Transverse colon (tissue), 4 donors: ENCODE measurements around the gene VTI1A. TPM values are rescaled to one million over a fixed set of nuclear protein-coding genes. Genes with fewer than 3 reads are reported as not detected.

ENCODE experiments used
- DNase-seq: peaks from one replicate; pipeline ENCODE4 v3.0.0-alpha.2; 2019
- H3K27ac ChIP-seq, 4 donors: fragments of 200-600 bp; sonication (generic); 2 replicates each; pipeline ENCODE4 v1.5.1; 2016 to 2018; ENCODE audit warnings: inconsistent platforms in 4 of 4
- H3K27me3 ChIP-seq: fragments of 200-600 bp; sonication (generic); 2 replicates; pipeline ENCODE4 v1.5.1; 2017; ENCODE audit warnings: inconsistent platforms
- H3K36me3 ChIP-seq, 4 donors: fragments of 200-600 bp; sonication (generic); 2 replicates each; pipeline ENCODE4 v1.5.1; 2017 to 2019; ENCODE audit warnings: inconsistent platforms in 4 of 4
- H3K4me1 ChIP-seq, 4 donors: fragments of 200-600 bp; sonication (generic); 2 replicates each; pipeline ENCODE4 v1.5.1; 2017 to 2020; ENCODE audit warnings: inconsistent platforms in 4 of 4
- H3K4me3 ChIP-seq, 4 donors: fragments of 200-600 bp; sonication (generic); 1 replicate in 1 of 4; 2 replicates in 3 of 4; pipeline versions ENCODE4 v1.5.1 to v1.6.1; 2017 to 2019; ENCODE audit warnings: inconsistent platforms in 4 of 4
- H3K9me3 ChIP-seq, 2 donors: fragments of 200-600 bp; sonication (generic); 2 replicates each; pipeline ENCODE4 v1.5.1; 2017 to 2019; ENCODE audit warnings: inconsistent platforms in 2 of 2
- EP300 ChIP-seq: sonication (generic); formaldehyde crosslinking; IDR thresholded peaks from one replicate; pipeline ENCODE4 v1.6.1; 2017; ENCODE audit warnings: antibody characterized with exemption, low read depth
- POLR2A ChIP-seq: fragments of 450-650 bp; IDR thresholded peaks from one replicate; pipeline ENCODE4 v1.6.1; 2016; ENCODE audit warnings: antibody characterized with exemption, mild to moderate bottlenecking, moderate library complexity
- POLR2AphosphoS5 ChIP-seq, 3 donors: sonication (generic); formaldehyde crosslinking; IDR thresholded peaks; one replicate each; pipeline ENCODE4 v1.6.1; 2016; ENCODE audit warnings: antibody characterized with exemption in 3 of 3
- WGBS, 2 donors: methylation state at CpG; one replicate each; pipeline ENCODE4 v1.1.5; 2018; ENCODE audit warnings: low coverage in 1 of 2; 5-methylcytosine and 5-hydroxymethylcytosine counted together
- in situ Hi-C, 4 donors: fragments of 200-750 bp; cut with MboI; loops; one replicate each; pipeline versions ENCODE4 v1.15.0 to v1.15.1; 2017; ENCODE audit warnings: low sequenced_read_pairs in 3 of 4, low pct_ligation_motif_present in 1 of 4, low pct_unique_long_range_greater_than_20kb in 1 of 4
- intact Hi-C: fragments of 100-400 bp; cut with DNase I; formaldehyde crosslinking; loops from one replicate; pipeline ENCODE4 v1.15.1; 2023; ENCODE audit warnings: low total_unique reads
- total RNA-seq, 4 donors: library from RNA; depleted of rRNA; stranded (reverse); fragments of >200 nt; gene quantifications; one replicate each; pipeline ENCODE4 v1.1.0, GENCODE V29; 2016
- TF ChIP-seq, protein P1 (sequence below), 5 experiments: fragments of 200-600 bp in 3 of 5; fragments of 450-650 bp in 2 of 5; sonication (generic) in 3 of 5; IDR thresholded peaks; 1 replicate in 2 of 5; 2 replicates in 3 of 5; pipeline ENCODE4 v1.5.1; 2016 to 2017; ENCODE audit warnings: antibody characterized with exemption in 5 of 5, inconsistent platforms in 3 of 5, mild to moderate bottlenecking in 2 of 5, moderate library complexity in 1 of 5

Gene VTI1A
- total RNA-seq, 4 donors from 2014 or later: 65.8 to 211 (median 149) TPM

GRCh38 chr10:112557197-112557596 lies 110.2 kb downstream of the VTI1A start:
- Histone ChIP-seq H3K27ac (no peak overlapping the region), H3K4me3 (no peak overlapping the region), H3K4me1 (peaks cover 0 to 8% (median 3%) of the 10 kb centered on the region in 4 donors), H3K9me3 (no peaks in the 10 kb centered on the region), H3K36me3 (no peaks in the 10 kb centered on the region), H3K27me3 (no peaks in the 10 kb centered on the region)
- 60 to 64% methylated on average over 2 of the region's 2 CpGs for WGBS, 2 donors
- TF ChIP-seq EP300 (no peak), POLR2AphosphoS5 (IDR thresholded peaks at IDR 0.05) (no peak), POLR2A (no peak)
- TF ChIP-seq, protein P1, sequence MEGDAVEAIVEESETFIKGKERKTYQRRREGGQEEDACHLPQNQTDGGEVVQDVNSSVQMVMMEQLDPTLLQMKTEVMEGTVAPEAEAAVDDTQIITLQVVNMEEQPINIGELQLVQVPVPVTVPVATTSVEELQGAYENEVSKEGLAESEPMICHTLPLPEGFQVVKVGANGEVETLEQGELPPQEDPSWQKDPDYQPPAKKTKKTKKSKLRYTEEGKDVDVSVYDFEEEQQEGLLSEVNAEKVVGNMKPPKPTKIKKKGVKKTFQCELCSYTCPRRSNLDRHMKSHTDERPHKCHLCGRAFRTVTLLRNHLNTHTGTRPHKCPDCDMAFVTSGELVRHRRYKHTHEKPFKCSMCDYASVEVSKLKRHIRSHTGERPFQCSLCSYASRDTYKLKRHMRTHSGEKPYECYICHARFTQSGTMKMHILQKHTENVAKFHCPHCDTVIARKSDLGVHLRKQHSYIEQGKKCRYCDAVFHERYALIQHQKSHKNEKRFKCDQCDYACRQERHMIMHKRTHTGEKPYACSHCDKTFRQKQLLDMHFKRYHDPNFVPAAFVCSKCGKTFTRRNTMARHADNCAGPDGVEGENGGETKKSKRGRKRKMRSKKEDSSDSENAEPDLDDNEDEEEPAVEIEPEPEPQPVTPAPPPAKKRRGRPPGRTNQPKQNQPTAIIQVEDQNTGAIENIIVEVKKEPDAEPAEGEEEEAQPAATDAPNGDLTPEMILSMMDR (IDR thresholded peaks at IDR 0.05): no peak
- in situ Hi-C loops (loop anchor here (25.0 kb wide), 2 partner anchors 555 to 830 kb away; no protein-coding TSS in a partner anchor), intact Hi-C loops (no loop called here)
- no peak for DNase-seq

DNA sequence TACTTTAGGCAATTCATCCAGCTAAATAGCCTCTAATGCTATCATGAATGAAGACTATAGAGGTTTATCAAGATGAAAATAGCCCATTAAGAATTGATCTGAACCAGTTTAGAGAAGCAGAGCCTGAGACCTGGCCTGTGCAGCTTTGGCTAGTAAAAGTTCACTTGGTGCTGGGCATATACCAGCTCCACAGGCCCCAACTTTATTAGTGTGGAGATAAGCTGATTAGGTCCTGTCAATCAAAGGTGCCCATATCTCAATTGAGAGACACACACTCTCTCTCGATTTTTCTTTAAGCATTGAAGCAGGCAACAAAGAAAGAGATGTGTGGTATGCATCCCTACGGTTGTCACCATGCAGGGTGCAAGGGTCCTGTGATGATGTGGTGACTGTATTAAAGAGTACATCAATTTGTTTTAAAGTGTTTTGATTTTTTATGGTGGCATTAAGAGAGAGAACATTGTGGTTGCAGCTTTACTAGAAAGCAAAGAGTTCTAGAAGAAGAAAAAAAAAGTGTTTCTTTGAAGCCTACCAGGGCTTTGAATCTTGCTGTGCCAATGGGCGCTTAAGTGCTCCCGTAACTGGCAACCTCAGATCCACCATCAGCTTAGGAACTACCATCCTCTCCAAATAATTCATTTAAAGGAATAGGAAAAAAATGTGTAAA lies 111.6 kb downstream of the VTI1A start:
- WGBS, 2 donors: 85 to 88% methylated on average over 4 of the region's 4 CpGs
- Histone ChIP-seq H3K4me3 (no peak overlapping the region), H3K4me1 (peaks cover 0 to 8% (median 2%) of the 10 kb centered on the region in 4 donors), H3K36me3 (no peaks in the 10 kb centered on the region), H3K27ac (no peak overlapping the region), H3K9me3 (no peaks in the 10 kb centered on the region), H3K27me3 (no peaks in the 10 kb centered on the region)
- TF ChIP-seq, protein P1 (IDR thresholded peaks at IDR 0.05): no peak
- TF ChIP-seq POLR2A: no peak
- TF ChIP-seq EP300: no peak
- no peak for DNase-seq
- in situ Hi-C loops (loop anchor here (25.0 kb wide), 2 partner anchors 554 to 829 kb away; no protein-coding TSS in a partner anchor), intact Hi-C loops (no loop called here)

- in situ Hi-C loops: loop anchor here (25.0 kb wide), 2 partner anchors 553 to 828 kb away; no protein-coding TSS in a partner anchor
- no peaks in the 10 kb centered on the region for H3K36me3 ChIP-seq
- DNase-seq: no peak
- TF ChIP-seq, protein P1 (IDR thresholded peaks at IDR 0.05): no peak
- TF ChIP-seq POLR2A: no peak
- no peak for TF ChIP-seq EP300
- no peak for TF ChIP-seq POLR2AphosphoS5 (IDR thresholded peaks at IDR 0.05)
- H3K4me3 ChIP-seq: no peak overlapping the region
- no peaks in the 10 kb centered on the region for H3K9me3 ChIP-seq
- 97% methylated on average over 4 of the region's 4 CpGs; no CpG with 5 or more reads in 1 of the 2 donors for WGBS, 2 donors
- no peak overlapping the region for H3K27ac ChIP-seq
- peaks cover 0 to 13% (median 2%) of the 10 kb centered on the region in 4 donors for H3K4me1 ChIP-seq
- no peaks in the 10 kb centered on the region for H3K27me3 ChIP-seq
- intact Hi-C loops: no loop called here
Measured at GRCh38 chr10:112559349-112559748, 112.3 kb downstream of the VTI1A start.

DNA sequence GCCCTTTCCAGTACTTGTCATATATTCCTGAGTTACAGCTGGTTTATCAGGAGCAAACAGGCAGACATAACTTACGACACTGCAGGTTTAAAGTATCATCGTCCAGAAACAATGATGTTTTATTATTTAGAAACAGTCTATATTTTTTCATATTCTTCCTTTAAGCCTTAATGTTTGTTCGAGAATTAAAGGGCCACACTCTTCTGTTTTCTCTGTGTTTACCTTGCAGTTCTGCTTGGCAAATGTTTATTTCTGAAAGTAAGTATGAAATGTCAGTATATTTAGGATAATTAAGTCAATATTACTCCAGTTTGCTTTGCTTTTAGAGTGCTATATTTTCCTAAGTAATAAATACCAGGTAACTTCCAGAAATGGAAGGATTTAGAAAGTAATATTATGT lies 115.1 kb downstream of the VTI1A start:
- in situ Hi-C loops: loop anchor here (25.0 kb wide), 2 partner anchors 550 to 825 kb away; no protein-coding TSS in a partner anchor

More for the DNA sequence above, 115.1 kb downstream of the VTI1A start:
- intact Hi-C loops: no loop called here
- H3K4me3 ChIP-seq: no peak overlapping the region
- H3K36me3 ChIP-seq: no peaks in the 10 kb centered on the region
- 48 to 54% methylated on average over 3 of the region's 3 CpGs for WGBS, 2 donors
- no peaks in the 10 kb centered on the region for H3K9me3 ChIP-seq
- no peak for DNase-seq
- TF ChIP-seq EP300 (no peak), POLR2A (no peak), POLR2AphosphoS5 (IDR thresholded peaks at IDR 0.05) (no peak)
- TF ChIP-seq, protein P1 (IDR thresholded peaks at IDR 0.05): no peak
- H3K4me1 ChIP-seq: peaks cover 0 to 20% (median 2%) of the 10 kb centered on the region in 4 donors
- H3K27ac ChIP-seq: no peak overlapping the region
- no peaks in the 10 kb centered on the region for H3K27me3 ChIP-seq
